Endometrial microvascular endothelial cells (primary cell): Measurements from ENCODE around the gene LEP. TPM values are rescaled to one million over a fixed set of nuclear protein-coding genes. Genes with fewer than 3 reads are reported as not detected.
"Not testable (repeated sequence)": the region's sequence is repeated elsewhere in the genome, so short reads cannot be mapped to it uniquely, and the experiment has no call there.

Source experiments
- in situ Hi-C: cut with HindIII; loops from 2 replicates; pipeline ENCODE4 v1.10.0; 2017; ENCODE audit warnings: low sequenced_read_pairs, low pct_unique_long_range_greater_than_20kb; ENCODE audit errors: inconsistent ontology term
- total RNA-seq: library from RNA; depleted of rRNA; stranded (reverse); fragments of >200 nt; gene quantifications from one replicate; pipeline ENCODE4 v1.2.3, GENCODE V29; 2015; ENCODE audit errors: inconsistent ontology term

Gene LEP
- total RNA-seq, 1 donor from 2014 or later, result not detected

DNA sequence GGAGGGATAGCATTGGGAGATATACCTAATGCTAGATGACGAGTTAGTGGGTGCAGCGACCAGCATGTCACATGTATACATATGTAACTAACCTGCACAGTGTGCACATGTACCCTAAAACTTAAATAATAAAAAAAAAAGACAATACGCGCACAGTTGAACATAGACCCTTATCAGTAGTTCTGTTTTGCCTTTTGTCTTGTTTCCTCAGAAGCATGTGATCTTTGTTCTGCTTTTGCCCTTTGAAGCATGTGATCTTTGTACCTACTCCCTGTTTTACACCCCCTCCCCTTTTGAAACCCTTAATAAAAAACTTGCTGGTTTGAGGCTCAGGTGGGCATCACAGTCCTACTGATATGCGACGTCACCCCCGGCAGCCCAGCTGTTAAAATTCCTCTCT, 56.9 kb downstream of the LEP start:
- in situ Hi-C loops, result not testable (repeated sequence)

DNA sequence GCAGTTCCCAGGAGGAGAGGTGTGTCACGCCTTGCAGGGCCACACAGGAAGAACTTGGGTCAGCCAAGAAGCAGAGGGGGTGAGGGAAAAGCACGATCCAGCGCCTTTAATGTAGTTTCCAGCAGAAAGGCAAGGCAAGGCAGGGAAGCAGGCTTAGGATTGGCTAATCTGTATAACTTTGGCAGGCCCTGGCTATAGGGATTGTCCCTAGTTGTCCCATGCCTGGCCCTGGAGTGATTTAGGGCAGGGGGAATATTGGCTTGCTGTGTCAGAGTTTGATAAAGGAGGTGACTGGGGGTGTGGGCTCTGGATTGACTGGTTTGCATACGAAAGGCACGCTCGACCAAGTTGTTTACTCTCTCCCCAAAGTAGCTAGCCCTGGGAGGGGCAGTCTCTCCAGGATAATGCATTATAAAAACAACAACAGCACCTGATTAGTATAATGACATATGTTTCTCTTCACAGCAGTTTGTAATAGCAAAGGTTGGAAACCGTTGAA, 58.1 kb downstream of the LEP start:
- in situ Hi-C loops, result no loop called here

DNA sequence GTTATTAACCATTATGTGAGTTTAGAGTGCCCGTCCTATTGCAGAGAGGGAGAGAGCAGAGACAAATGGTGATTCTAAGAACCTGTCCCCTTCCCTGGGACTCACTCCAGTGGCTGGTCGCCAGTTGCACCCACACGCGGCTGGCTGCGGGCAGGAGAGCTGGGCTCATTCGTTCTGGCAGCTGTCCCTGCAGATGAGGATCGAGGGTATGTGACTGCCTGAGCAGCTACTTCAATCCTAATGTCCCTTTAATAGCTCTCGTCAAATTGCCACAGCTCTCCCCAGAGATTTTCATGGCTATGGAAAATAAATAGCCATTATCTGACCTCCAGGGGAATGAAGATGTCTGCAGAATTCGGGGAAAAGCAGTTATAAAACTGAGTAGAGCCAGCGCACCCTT, 61.1 kb downstream of the LEP start:
- in situ Hi-C loops, result no loop called here

DNA sequence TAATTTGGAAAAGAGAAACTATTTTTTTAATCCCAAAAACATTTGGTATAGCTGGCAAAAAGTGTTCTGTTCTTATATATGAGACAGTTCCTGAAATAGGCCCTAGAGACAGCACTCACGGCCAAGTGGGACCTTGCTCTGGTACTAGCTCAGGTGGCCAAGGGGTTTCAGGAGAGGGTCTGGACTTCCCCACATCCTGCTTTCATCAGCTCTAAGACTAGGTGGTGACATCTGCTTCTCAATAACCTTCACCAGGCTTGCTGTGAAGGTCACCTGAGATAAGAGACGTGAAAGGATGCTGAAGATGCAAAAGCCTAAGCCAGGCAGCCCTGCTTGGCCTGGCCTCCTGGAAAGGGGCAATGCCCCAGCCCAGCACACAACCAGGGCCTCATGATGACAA, 62.1 kb downstream of the LEP start:
- in situ Hi-C loops, result no loop called here

- in situ Hi-C loops, result no loop called here
Measured at GRCh38 chr7:128303643-128304042, 62.6 kb downstream of the LEP start.

DNA sequence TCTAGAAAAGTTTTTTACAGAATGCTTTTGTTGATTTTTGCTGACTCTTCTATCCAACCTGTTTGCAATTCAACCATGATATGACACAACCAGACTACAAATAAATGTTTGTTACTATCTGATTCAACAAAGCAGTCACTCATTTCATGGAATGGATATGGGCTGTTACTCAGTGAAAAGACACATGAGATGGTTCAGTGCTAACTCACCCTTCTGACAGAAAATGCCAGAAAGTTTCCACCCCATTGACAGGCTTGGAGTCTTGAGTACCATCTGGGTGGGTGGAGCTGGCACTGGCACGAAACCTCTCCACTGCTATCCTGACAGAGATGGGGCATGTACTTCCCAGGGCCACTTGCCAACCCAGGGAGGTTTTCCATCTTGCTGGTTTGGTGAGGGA, 63.1 kb downstream of the LEP start:
- in situ Hi-C loops, result no loop called here

GRCh38 chr7:128307061-128307460, 66.0 kb downstream of the LEP start:
- in situ Hi-C loops, result no loop called here

Other genes starting within 250 kb of the LEP start
- gene LRRC4, start 209.8 kb upstream of the LEP start, total RNA-seq, result 0.19 TPM
- 26.8 TPM for gene RBM28, start 102.6 kb downstream of the LEP start, total RNA-seq
- gene PRRT4, start 120.4 kb downstream of the LEP start, total RNA-seq, result not detected
- gene IMPDH1, start 168.7 kb downstream of the LEP start, total RNA-seq, result 120 TPM
- 16.1 TPM for gene HILPDA, start 214.6 kb downstream of the LEP start, total RNA-seq
- 24.7 TPM for gene METTL2B, start 235.5 kb downstream of the LEP start, total RNA-seq